ENCODE results near the gene STAG1.

DNA sequence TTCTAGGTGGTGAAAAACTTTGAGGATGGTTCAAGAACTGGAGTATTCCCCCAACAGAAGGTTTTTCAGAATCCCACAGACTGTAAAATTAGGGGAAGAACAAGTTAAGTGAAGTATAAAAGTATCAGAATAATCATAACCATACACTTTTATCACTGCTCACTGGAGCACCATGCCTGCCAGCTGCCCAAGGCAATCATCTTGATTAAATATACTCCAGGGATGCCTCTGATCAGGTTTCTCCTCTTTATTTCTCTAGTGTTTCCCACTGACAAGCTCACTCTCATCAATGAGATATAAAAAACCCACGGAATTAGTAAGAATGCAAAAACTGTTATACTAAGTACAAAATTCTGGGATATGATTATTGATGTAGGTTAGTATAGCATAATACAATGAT is 108.0 kb downstream of the STAG1 start:
- TF ChIP-seq, protein P1, sequence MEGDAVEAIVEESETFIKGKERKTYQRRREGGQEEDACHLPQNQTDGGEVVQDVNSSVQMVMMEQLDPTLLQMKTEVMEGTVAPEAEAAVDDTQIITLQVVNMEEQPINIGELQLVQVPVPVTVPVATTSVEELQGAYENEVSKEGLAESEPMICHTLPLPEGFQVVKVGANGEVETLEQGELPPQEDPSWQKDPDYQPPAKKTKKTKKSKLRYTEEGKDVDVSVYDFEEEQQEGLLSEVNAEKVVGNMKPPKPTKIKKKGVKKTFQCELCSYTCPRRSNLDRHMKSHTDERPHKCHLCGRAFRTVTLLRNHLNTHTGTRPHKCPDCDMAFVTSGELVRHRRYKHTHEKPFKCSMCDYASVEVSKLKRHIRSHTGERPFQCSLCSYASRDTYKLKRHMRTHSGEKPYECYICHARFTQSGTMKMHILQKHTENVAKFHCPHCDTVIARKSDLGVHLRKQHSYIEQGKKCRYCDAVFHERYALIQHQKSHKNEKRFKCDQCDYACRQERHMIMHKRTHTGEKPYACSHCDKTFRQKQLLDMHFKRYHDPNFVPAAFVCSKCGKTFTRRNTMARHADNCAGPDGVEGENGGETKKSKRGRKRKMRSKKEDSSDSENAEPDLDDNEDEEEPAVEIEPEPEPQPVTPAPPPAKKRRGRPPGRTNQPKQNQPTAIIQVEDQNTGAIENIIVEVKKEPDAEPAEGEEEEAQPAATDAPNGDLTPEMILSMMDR (IDR thresholded peaks at IDR 0.05), result no peak
- TF ChIP-seq EP300 (IDR thresholded peaks at IDR 0.05) (no peak), RCOR1 (IDR thresholded peaks at IDR 0.05; ENCODE audit: low read depth, low read length) (no peak), NFE2L2 (conservative IDR thresholded peaks at IDR 0.05; ENCODE audit: low read length) (no peak), ZNF302 (CRISPR knock-in tag; IDR thresholded peaks at IDR 0.05) (no peak)
- TF ChIP-seq, protein P2, sequence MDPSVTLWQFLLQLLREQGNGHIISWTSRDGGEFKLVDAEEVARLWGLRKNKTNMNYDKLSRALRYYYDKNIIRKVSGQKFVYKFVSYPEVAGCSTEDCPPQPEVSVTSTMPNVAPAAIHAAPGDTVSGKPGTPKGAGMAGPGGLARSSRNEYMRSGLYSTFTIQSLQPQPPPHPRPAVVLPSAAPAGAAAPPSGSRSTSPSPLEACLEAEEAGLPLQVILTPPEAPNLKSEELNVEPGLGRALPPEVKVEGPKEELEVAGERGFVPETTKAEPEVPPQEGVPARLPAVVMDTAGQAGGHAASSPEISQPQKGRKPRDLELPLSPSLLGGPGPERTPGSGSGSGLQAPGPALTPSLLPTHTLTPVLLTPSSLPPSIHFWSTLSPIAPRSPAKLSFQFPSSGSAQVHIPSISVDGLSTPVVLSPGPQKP (IDR thresholded peaks at IDR 0.05; ENCODE audit: low read depth, low read length), result no peak
